ELR (cell line): Measurements from ENCODE around the gene MVB12B.
A peak's percentile ranks its signal among the peaks of the same experiment; 100 is the strongest.
"Not testable (repeated sequence)": the region's sequence is repeated elsewhere in the genome, so short reads cannot be mapped to it uniquely, and the experiment has no call there.

ENCODE experiments used
- DNase-seq: peaks from one replicate; pipeline ENCODE4 v3.0.0-alpha.2; 2015; ENCODE audit warnings: low read depth

MVB12B gene

DNA sequence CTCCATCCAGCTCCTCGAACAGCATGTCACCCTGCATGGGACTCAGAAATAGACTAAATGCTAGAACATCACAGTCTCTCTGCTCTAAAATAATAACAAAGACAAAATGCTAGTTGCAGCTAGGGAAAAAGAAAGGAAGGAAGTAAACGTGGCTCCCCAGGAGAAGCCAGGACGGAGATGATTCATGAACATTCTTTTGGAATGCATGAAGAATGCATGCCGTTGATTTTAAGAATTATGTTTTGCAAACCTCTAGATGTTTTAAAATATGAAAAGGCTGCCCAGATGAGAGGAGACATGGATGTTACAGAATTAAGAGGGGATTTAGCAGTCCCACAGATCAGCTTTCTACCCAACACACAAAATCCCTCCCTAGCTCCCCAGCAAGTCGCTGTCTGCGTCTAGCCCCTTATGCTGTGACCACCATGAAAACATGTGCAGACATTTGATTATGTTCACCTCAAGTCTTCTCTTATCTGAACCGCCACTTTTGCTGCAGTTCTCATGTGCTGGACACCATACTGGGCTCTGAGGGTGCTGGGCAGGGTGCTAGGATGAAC, 147.7 kb downstream of the MVB12B start:
- peak; percentile 81 for DNase-seq

DNA sequence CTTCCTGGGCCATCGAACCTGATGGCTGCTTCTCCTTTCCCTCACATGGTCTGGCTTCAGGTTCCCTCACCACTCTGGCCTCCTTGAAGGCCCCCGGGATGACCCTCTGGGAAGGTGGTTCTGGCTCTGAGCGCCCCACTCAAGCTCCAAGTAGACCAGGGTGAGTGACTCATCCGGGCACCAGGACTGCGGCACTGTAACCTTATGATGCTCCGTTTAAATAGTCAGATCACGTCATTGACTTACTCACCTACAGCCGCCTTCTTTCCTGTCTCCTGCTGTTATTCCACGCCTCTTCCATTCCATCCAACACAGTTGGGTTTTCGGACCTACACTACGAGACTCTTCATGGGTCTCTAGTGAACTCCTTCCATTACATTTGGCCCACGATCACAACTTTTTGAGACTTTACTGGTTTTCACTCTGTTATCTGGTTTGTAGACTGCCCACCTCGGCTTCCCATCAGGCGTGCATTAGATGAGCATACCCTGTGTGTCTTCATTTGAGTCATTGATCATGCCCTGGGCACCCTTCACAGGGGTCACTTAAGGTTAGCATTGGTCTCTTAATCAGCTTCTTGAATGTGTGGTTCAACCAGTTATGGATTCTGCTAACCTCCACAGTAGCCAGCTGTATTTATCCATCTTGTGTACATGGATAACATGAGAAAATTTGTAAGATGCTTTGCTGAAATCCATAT, 148.3 kb downstream of the MVB12B start:
- DNase-seq = peak; percentile 96

DNA sequence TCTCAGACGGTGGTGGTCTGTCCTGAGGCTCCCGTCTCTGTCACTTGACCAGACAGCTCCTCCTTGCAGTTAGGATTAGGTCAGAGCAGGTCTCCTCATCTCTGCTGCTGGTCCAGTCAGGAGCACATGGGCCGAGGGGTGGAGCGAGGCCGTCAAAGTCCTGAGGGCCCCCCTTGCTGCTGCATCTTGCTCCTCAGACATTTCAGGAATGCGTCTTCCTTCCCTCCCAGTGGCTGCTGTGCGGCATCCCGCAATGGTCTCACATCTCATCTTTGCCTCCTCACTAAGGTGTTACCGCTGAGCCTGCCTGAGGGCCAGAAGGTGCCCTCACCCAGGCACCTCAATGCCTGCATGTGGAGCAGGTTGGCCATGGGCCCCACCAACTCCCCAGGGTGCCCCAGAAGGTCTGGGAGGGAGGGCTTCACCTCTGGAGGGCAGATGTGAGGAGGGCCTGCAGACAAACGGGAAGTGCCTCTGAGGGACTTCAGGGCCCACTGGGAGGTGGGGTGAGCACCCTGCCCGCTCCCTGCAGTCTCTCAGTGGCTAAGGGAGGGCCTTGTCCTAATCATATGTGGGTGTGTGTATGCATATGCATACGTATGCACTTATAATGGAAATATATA, 149.4 kb downstream of the MVB12B start:
- no peak for DNase-seq

DNA sequence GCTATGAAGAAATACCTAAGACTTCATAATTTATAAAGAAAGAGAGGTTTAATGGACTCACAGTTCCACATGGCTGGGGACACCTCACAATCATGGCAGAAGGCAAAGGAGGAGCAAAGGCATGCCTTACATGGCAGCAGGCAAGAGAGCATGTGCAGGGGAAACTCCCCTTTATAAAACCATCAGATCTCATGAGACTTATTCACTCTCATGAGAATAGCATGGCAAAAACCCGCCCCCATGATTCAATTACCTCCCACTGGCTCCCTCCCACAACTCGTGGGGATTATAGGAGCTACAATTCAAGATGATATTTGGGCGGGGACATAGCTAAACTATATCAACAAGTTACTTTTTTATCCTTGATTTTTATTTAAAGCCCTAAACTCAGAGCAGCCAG, 150.8 kb downstream of the MVB12B start:
- DNase-seq = not testable (repeated sequence)

DNA sequence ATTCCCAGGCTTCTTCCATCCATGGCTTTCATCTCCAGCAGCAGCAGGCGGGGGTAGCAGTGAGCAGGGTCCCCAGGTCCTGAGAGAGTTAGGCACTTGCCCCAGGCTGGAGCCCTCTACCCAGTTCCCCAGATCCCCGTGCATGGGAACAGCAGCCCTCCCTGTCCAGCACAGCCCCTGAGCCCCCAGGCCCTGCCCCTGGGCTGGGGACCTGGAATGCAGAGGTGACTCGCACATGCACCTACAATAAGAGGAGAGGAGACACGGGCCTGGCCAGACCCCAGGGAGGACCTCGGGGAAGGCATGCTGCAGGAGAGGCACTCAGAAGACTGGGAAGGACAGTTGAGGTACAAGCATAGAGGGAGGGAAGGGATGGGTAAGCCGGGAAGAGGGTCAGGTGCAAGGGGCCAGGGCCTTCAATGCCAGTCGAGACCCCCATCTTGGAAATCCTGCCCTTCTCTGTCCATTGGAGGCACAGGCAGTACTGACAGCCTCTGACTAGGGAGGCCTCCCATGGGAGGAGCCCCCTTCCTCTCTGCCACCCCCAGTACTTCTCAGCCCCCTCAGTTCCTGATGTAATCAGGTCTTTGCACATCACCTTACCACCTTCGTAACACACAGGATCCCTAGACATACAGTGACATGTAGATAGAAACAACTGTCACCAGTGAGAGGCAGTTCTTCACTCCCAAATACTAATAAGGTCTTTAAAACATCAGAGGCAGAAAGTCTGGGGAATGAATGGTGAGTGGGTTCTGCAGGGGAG, 151.8 kb downstream of the MVB12B start:
- DNase-seq = no peak

- no peak for DNase-seq
Observed at GRCh38 chr9:126479515-126479914, 152.9 kb downstream of the MVB12B start.

- no peak for DNase-seq
Observed at GRCh38 chr9:126480813-126481212, 154.2 kb downstream of the MVB12B start.

DNA sequence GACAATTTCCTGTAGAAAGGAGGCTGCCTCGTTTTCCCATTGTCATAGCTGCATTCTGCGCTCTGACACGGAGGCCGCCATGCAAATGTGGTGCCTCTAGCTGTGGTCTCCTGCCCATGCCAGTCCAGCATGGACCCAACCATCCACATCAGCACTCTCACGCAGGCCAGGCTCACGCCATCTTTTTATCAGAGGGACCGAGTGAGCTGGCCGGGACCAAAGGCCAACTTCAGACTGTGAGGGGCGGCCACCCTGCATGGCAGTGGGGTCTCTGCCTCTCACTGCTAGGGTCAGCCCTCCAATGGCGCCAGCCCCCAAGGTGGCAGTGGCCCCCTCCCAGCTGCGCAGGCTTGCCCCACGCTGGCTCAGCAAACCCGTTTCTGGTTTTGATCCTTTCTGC, 155.2 kb downstream of the MVB12B start:
- DNase-seq = no peak

GRCh38 chr9:126482361-126483044, 155.9 kb downstream of the MVB12B start:
- no peak for DNase-seq

GRCh38 chr9:126483468-126484073, 156.9 kb downstream of the MVB12B start:
- DNase-seq = no peak

GRCh38 chr9:126485662-126486061, 159.0 kb downstream of the MVB12B start:
- no peak for DNase-seq

GRCh38 chr9:126486276-126486675, 159.6 kb downstream of the MVB12B start:
- no peak for DNase-seq

GRCh38 chr9:126487856-126488255, 161.2 kb downstream of the MVB12B start:
- no peak for DNase-seq

DNA sequence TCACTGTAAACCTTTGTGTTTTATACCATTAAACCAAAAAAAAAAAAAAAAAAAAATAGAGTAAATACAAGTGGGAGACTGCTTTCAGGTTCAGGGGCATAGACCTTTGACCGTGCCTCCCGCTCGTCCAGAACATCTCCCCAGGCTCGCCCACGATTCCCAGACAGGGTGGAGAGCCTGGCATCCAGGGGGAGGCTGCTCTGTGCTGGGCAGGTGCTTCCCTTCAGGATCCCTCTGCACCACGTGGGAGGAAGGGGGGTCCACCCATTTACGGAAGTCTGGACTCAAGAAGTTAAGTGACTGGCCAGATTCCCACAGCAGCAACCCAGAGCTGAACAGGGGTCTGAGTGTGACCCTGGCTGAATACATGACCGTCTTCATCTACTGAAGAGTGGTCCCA, 161.7 kb downstream of the MVB12B start:
- no peak for DNase-seq

- DNase-seq = no peak
Observed at GRCh38 chr9:126488881-126489404, 162.3 kb downstream of the MVB12B start.

- no peak for DNase-seq
Observed at GRCh38 chr9:126489581-126490213, 163.1 kb downstream of the MVB12B start.

DNA sequence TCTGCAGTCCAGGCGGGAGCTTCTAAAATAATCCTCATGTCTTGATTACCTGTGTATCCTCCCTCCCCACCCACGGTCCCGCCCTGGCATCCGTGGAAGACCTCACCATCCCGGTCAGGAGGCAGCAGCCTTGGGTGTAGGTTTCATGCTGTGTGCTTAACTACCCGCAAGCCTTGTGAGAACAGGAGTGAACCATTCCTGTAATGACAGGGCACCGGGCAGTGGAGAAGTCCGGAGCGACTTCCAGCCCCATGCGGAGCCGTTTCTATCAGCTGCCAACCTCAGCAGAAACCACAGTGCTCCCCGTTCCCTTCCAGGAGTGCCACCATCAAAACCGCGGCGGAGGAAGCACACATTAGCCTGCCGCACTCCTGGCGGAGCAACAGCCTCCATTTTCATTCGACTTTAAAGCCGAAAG, 163.6 kb downstream of the MVB12B start:
- no peak for DNase-seq

DNA sequence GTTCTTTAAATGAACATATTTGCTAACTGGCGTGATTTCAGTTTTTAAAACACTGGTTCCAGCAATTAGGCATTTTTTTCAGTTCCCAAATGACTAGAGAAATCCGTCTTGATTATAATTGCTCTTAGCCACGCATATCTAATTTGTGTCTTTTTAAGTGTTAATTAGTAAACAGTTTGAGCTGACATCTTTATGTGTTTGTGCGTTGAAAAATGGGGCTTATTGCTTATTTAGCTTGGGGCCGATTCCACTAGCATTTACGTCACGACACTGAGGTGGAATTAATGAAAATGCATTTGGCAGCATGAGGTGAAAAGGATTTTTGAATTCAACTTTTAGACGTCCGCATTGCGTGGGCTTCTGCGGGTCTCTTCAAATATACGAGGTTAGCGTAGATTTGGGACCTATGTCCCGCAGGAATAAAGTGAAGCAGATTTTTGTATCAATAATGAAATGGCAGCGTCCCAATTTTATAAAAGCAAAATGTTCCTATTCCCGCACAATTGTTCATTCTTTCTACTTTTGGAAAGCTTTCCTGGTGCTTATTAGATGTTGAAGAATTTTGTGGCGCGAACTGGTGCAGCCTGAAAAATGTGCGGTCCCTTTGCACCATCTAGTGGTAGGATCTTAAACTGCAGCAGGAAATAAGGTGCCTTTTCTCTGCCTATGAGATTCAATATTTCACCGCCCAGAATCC, 164.4 kb downstream of the MVB12B start:
- DNase-seq = peak; percentile 73

GRCh38 chr9:126491568-126491879, 164.9 kb downstream of the MVB12B start:
- no peak for DNase-seq

DNA sequence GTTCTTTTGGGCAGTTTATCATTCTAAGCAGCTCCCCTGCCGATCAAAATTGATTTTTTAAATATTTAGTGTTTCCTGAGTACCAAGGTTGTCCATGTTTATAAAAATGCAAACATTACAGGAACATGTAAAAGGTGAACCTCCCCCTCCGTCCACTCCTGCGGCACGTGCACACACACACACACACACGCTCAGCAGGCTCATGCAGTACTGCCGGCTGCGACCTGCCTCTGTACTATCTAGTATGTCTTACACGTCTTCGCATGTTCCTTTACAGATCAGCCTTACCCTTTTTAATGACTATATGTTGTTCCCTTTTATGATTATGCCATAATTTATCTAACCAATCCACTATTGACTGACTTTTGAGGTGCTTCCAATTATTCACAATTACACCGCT, 165.3 kb downstream of the MVB12B start:
- DNase-seq = no peak

DNA sequence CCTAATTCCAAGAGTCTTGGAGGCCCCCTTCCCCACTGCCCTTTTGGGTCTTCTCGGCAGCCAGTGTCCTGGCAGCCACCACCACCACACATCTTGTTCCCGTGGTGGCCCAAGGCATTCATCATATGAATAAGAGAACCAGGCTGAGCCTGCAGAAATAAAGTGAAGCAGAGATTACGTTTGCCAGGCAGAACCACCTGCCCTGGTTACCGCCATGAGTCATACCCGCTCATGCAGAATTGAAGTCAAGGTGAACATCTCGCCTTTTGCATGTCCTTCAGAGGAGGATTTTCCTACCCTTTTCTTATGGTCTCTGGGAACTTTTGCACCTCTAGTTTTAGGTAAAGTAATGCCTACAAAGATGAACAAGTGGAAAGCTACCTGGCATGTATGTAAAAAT, 167.6 kb downstream of the MVB12B start:
- DNase-seq = no peak
